ENCODE data around the gene MEGF11. TPM values are rescaled to one million over a fixed set of nuclear protein-coding genes. Genes with fewer than 3 reads are reported as not detected.

Gene MEGF11
- total RNA-seq, 1 experiment from 2014 or later = not detected

- ChIA-PET CTCF (no interaction called here), POLR2A (ENCODE audit: unreplicated experiment) (no interaction called here)
- no peaks in the 10 kb centered on the region for H3K79me2 ChIP-seq (ENCODE audit: low read depth)
- no peaks in the 10 kb centered on the region for H3K27me3 ChIP-seq (ENCODE audit: insufficient read depth, low read depth)
- no peak overlapping the region for H3K27ac ChIP-seq
- no peaks in the 10 kb centered on the region for H4K20me1 ChIP-seq (ENCODE audit: insufficient read depth)
- no peaks in the 10 kb centered on the region for H3K36me3 ChIP-seq (ENCODE audit: low read depth)
- no peaks in the 10 kb centered on the region for H3F3A ChIP-seq (ENCODE audit: insufficient read depth, low read depth)
- TF ChIP-seq CTCF (conservative IDR thresholded peaks at IDR 0.05) (no peak), EZH2 (IDR thresholded peaks at IDR 0.05; ENCODE audit: low read depth) (no peak)
- no peaks in the 10 kb centered on the region for H3K9me2 ChIP-seq (ENCODE audit: insufficient read depth)
- no peak overlapping the region for H2AFZ ChIP-seq
- H3K9me3 ChIP-seq (ENCODE audit: insufficient read depth, low read depth) = no peaks in the 10 kb centered on the region
- DNase-seq = no peak
- H3K4me3 ChIP-seq = no peak overlapping the region
- H3K4me1 ChIP-seq (replicated peaks; ENCODE audit: insufficient read depth) = no peaks in the 10 kb centered on the region
- H3K4me2 ChIP-seq = no peak overlapping the region
- no TSS peak for BruUV-seq (replicated peaks)
- intact Hi-C loops (cut with micrococcal nuclease; ENCODE audit: unreplicated experiment) = no loop called here
Measured at GRCh38 chr15:65923264-65923663, 330.3 kb downstream of the MEGF11 start.

GRCh38 chr15:65922621-65923020 lies 330.9 kb downstream of the MEGF11 start:
- Histone ChIP-seq H3K9me2 (ENCODE audit: insufficient read depth) (no peaks in the 10 kb centered on the region), H3K36me3 (ENCODE audit: low read depth) (no peaks in the 10 kb centered on the region), H2AFZ (no peak overlapping the region), H3K4me2 (no peak overlapping the region), H3K4me1 (replicated peaks; ENCODE audit: insufficient read depth) (no peaks in the 10 kb centered on the region), H3K27ac (no peak overlapping the region), H3K4me3 (no peak overlapping the region), H3K27me3 (ENCODE audit: insufficient read depth, low read depth) (no peaks in the 10 kb centered on the region), H3F3A (ENCODE audit: insufficient read depth, low read depth) (no peaks in the 10 kb centered on the region), H3K9me3 (ENCODE audit: insufficient read depth, low read depth) (no peaks in the 10 kb centered on the region), H3K79me2 (ENCODE audit: low read depth) (no peaks in the 10 kb centered on the region), H4K20me1 (ENCODE audit: insufficient read depth) (no peaks in the 10 kb centered on the region)
- intact Hi-C loops (cut with micrococcal nuclease; ENCODE audit: unreplicated experiment) = no loop called here
- BruUV-seq (replicated peaks) = no TSS peak
- TF ChIP-seq CTCF (conservative IDR thresholded peaks at IDR 0.05) (no peak), EZH2 (IDR thresholded peaks at IDR 0.05; ENCODE audit: low read depth) (no peak)
- no peak for DNase-seq
- CTCF ChIA-PET = interaction anchor here (0.5 kb wide), 1 partner anchor 373 kb away, joined by 7 read pairs; no protein-coding TSS in a partner anchor
- POLR2A ChIA-PET (ENCODE audit: unreplicated experiment) = no interaction called here

GRCh38 chr15:65921780-65922179 lies 331.8 kb downstream of the MEGF11 start:
- intact Hi-C loops (cut with micrococcal nuclease; ENCODE audit: unreplicated experiment) = no loop called here
- no peak for TF ChIP-seq CTCF (conservative IDR thresholded peaks at IDR 0.05)
- TF ChIP-seq EZH2 (IDR thresholded peaks at IDR 0.05; ENCODE audit: low read depth) = no peak
- CTCF ChIA-PET = no interaction called here

More at GRCh38 chr15:65921780-65922179, 331.8 kb downstream of the MEGF11 start:
- Histone ChIP-seq H3K4me3 (no peak overlapping the region), H3F3A (ENCODE audit: insufficient read depth, low read depth) (no peaks in the 10 kb centered on the region), H4K20me1 (ENCODE audit: insufficient read depth) (no peaks in the 10 kb centered on the region), H3K9me2 (ENCODE audit: insufficient read depth) (no peaks in the 10 kb centered on the region), H3K4me2 (no peak overlapping the region), H3K79me2 (ENCODE audit: low read depth) (no peaks in the 10 kb centered on the region), H3K4me1 (replicated peaks; ENCODE audit: insufficient read depth) (no peaks in the 10 kb centered on the region), H3K36me3 (ENCODE audit: low read depth) (no peaks in the 10 kb centered on the region), H2AFZ (no peak overlapping the region), H3K27ac (no peak overlapping the region), H3K9me3 (ENCODE audit: insufficient read depth, low read depth) (no peaks in the 10 kb centered on the region), H3K27me3 (ENCODE audit: insufficient read depth, low read depth) (no peaks in the 10 kb centered on the region)
- DNase-seq = no peak
- POLR2A ChIA-PET (ENCODE audit: unreplicated experiment) = no interaction called here
- no TSS peak for BruUV-seq (replicated peaks)
